SK-N-SH (cell line): ENCODE results near the gene SLC36A4. TPM values are rescaled to one million over a fixed set of nuclear protein-coding genes. Genes with fewer than 3 reads are reported as not detected.

Experiments used
- CTCF ChIA-PET: fragments of 300-600, 350-600 bp; formaldehyde crosslinking; extraction: SDS; loops from one replicate; lab custom pipeline; 2021; lab: Yijun Ruan, JAX
- POLR2A ChIA-PET: fragments of 350-600 bp; sonication (Branson Sonifier 250); formaldehyde crosslinking; extraction: SDS; loops from one replicate; lab custom pipeline; 2020; ENCODE audit warnings: antibody characterized with exemption, inconsistent platforms; lab: Yijun Ruan, JAX
- DNase-seq: peaks from one replicate; pipeline ENCODE4 v3.0.0; 2012
- H2AFZ ChIP-seq: fragments of 200-600 bp; sonication (generic); 2 replicates; pipeline ENCODE4 v1.8.1; 2016; ENCODE audit warnings: antibody characterized with exemption, mild to moderate bottlenecking, low read depth
- H3F3A ChIP-seq: fragments of 200-600 bp; sonication (generic); replicated peaks from 2 replicates; pipeline ENCODE3; 2016; ENCODE audit warnings: antibody characterized with exemption, mild to moderate bottlenecking; ENCODE audit not compliant: insufficient read depth
- H3K27ac ChIP-seq, 2 experiments: fragments of 200-500 bp in 1 of 2; fragments of 200-600 bp in 1 of 2; sonication (Bioruptor generic) in 1 of 2; sonication (generic), shearing (Covaris generic) in 1 of 2; 2 replicates each; pipeline versions ENCODE4 v1.5.1 to v1.6.1; 2014 to 2016; ENCODE audit warnings: low read depth in 2 of 2, inconsistent platforms in 1 of 2, low read length in 1 of 2, mild to moderate bottlenecking in 1 of 2, mixed read lengths in 1 of 2
- H3K27me3 ChIP-seq: fragments of 200-600 bp; sonication (generic), shearing (Covaris generic); 2 replicates; pipeline ENCODE4 v1.6.1; 2016; ENCODE audit warnings: mixed run types; ENCODE audit not compliant: insufficient read depth
- H3K36me3 ChIP-seq, 2 experiments: fragments of 200-500 bp in 1 of 2; fragments of 200-600 bp in 1 of 2; sonication (Bioruptor generic) in 1 of 2; sonication (generic) in 1 of 2; replicated peaks in 1 of 2; 2 replicates each; pipeline versions ENCODE3 to v1.5.1; 2014 to 2016; ENCODE audit warnings: low read length in 1 of 2, mild to moderate bottlenecking in 1 of 2; ENCODE audit not compliant: insufficient read depth in 2 of 2, control insufficient read depth in 1 of 2
- H3K4me1 ChIP-seq, 2 experiments: fragments of 200-500 bp in 1 of 2; fragments of 200-600 bp in 1 of 2; sonication (Bioruptor generic) in 1 of 2; sonication (generic), shearing (Covaris generic) in 1 of 2; 2 replicates each; pipeline versions ENCODE4 v1.5.1 to v1.6.1; 2014 to 2016; ENCODE audit warnings: low read depth in 1 of 2, low read length in 1 of 2, mixed run types in 1 of 2; ENCODE audit not compliant: insufficient read depth in 2 of 2, control insufficient read depth in 1 of 2
- H3K4me2 ChIP-seq: fragments of 200-600 bp; sonication (generic), shearing (Covaris generic); 2 replicates; pipeline ENCODE4 v1.6.1; 2017; ENCODE audit warnings: mixed run types
- H3K4me3 ChIP-seq, 2 experiments: fragments of 200-500 bp in 1 of 2; fragments of 200-600 bp in 1 of 2; sonication (Bioruptor generic) in 1 of 2; sonication (generic), shearing (Covaris generic) in 1 of 2; 2 replicates each; pipeline versions ENCODE4 v1.5.1 to v1.8.1; 2014 to 2016; ENCODE audit warnings: low read depth in 2 of 2, inconsistent platforms in 1 of 2, low read length in 1 of 2, mild to moderate bottlenecking in 1 of 2, mixed read lengths in 1 of 2, moderate library complexity in 1 of 2
- H3K79me2 ChIP-seq: fragments of 200-600 bp; sonication (generic); 2 replicates; pipeline ENCODE4 v1.8.1; 2017; ENCODE audit warnings: mild to moderate bottlenecking; ENCODE audit not compliant: insufficient read depth
- H3K9ac ChIP-seq: fragments of 200-600 bp; sonication (generic); 2 replicates; pipeline ENCODE4 v1.6.1; 2017; ENCODE audit warnings: mixed run types
- H3K9me2 ChIP-seq: fragments of 200-600 bp; sonication (generic); 2 replicates; pipeline ENCODE4 v1.6.1; 2017; ENCODE audit warnings: mixed run types
- H3K9me3 ChIP-seq: fragments of 200-600 bp; sonication (generic); 2 replicates; pipeline ENCODE4 v1.6.1; 2017; ENCODE audit warnings: mixed run types, mild to moderate bottlenecking, moderate library complexity
- H4K20me1 ChIP-seq: fragments of 200-600 bp; sonication (generic); 2 replicates; pipeline ENCODE4 v1.6.1; 2017; ENCODE audit warnings: mild to moderate bottlenecking, mixed run types; ENCODE audit not compliant: insufficient read depth
- ELF1 ChIP-seq: IDR thresholded peaks from 2 replicates; pipeline ENCODE4 v1.4.0; 2012
- EZH2phosphoT487 ChIP-seq: fragments of 200-600 bp; sonication (generic); IDR thresholded peaks from 2 replicates; pipeline ENCODE4 v1.6.1; 2017; ENCODE audit warnings: low read depth, mixed run types, mild to moderate bottlenecking, antibody characterized with exemption, moderate library complexity, borderline replicate concordance
- FOXM1 ChIP-seq: IDR thresholded peaks from 2 replicates; pipeline ENCODE4 v1.4.0; 2012; ENCODE audit warnings: low read depth, mild to moderate bottlenecking
- GABPA ChIP-seq: IDR thresholded peaks from 2 replicates; pipeline ENCODE4 v1.4.0; 2012; ENCODE audit warnings: low read depth, mild to moderate bottlenecking
- MEF2A ChIP-seq: IDR thresholded peaks from 2 replicates; pipeline ENCODE4 v1.4.0; 2012; ENCODE audit warnings: low read depth, borderline replicate concordance
- NRF1 ChIP-seq: IDR thresholded peaks from 2 replicates; pipeline ENCODE4 v1.6.1; 2012; ENCODE audit warnings: low read depth, mild to moderate bottlenecking, low read length
- RCOR1 ChIP-seq: fragments of 150-350 bp; IDR thresholded peaks from 2 replicates; pipeline ENCODE4 v1.6.1; 2017; ENCODE audit warnings: antibody characterized with exemption, low read length
- RFX5 ChIP-seq: IDR thresholded peaks from 2 replicates; pipeline ENCODE4 v1.6.1; 2012; ENCODE audit warnings: mild to moderate bottlenecking, improper control_type of control experiment, low read length
- RXRA ChIP-seq: IDR thresholded peaks from 2 replicates; pipeline ENCODE4 v1.4.0; 2012; ENCODE audit warnings: low read depth, mild to moderate bottlenecking, borderline replicate concordance
- SMC3 ChIP-seq: IDR thresholded peaks from 2 replicates; pipeline ENCODE4 v1.6.1; 2012; ENCODE audit warnings: low read depth, low read length, improper control_type of control experiment
- TAF1 ChIP-seq: IDR thresholded peaks from 2 replicates; pipeline ENCODE4 v1.6.1; 2012; ENCODE audit warnings: low read depth, mild to moderate bottlenecking, low read length, moderate library complexity, borderline replicate concordance
- TEAD4 ChIP-seq: IDR thresholded peaks from 2 replicates; pipeline ENCODE4 v1.4.0; 2012; ENCODE audit warnings: mild to moderate bottlenecking, borderline replicate concordance; ENCODE audit not compliant: insufficient read depth
- WGBS: methylation state at CpG from one replicate; pipeline ENCODE4 v1.1.6; 2017; ENCODE audit warnings: low lambda C conversion rate; 5-methylcytosine and 5-hydroxymethylcytosine counted together
- polyA plus RNA-seq, 3 experiments: library from polyadenylated mRNA; depleted of rRNA; stranded (reverse); fragments of >200 nt; gene quantifications; 2 replicates each; pipeline ENCODE4 v1.2.3, GENCODE V29; 2012
- TF ChIP-seq, protein P1 (sequence below): IDR thresholded peaks from 2 replicates; pipeline ENCODE4; 2012
- TF ChIP-seq, protein P2 (sequence below): fragments of 150-350 bp; IDR thresholded peaks from 2 replicates; pipeline ENCODE4 v1.6.1; 2017; ENCODE audit warnings: antibody characterized with exemption, low read length, low read depth, borderline replicate concordance
- TF ChIP-seq, protein P3 (sequence below): IDR thresholded peaks from 2 replicates; pipeline ENCODE4 v1.6.1; 2012; ENCODE audit warnings: mild to moderate bottlenecking, low read depth, low read length, moderate library complexity
- TF ChIP-seq, protein P4 (sequence below): IDR thresholded peaks from 2 replicates; pipeline ENCODE4 v1.4.0; 2012; ENCODE audit warnings: low read depth, borderline replicate concordance

Gene SLC36A4
- polyA plus RNA-seq, 1 of the 3 experiments (the other 2 are of a cell fraction) = 9.7 TPM

DNA sequence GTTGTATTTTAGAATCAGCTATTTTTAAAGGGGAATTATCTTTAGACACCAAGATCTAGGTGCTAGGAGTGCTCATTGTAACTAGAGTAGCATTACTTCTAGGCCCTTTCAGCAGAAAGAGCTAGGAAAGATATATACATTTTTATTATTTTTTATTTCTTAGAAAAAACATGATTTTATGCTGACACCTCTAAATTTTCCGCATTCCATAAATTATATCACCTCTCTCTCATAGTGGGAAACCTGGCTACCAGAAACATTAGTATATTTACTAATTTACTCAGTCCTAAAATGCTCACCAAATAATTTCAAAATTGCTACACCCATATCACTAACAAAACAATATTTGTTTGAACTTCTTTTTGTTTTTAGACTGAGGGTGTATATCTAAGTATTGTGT lies 32.1 kb upstream of the SLC36A4 start:
- Histone ChIP-seq H3K4me1 (no peaks in the 10 kb centered on the region), H2AFZ (no peak overlapping the region), H3K4me2 (no peak overlapping the region), H3F3A (no peaks in the 10 kb centered on the region), H3K4me3 (no peak overlapping the region), H3K9me3 (no peaks in the 10 kb centered on the region), H3K27me3 (no peaks in the 10 kb centered on the region; the same call in 1 of the 2 replicates), H3K27ac (no peak overlapping the region), H3K79me2 (no peaks in the 10 kb centered on the region), H3K9me2 (no peaks in the 10 kb centered on the region), H3K9ac (no peak overlapping the region), H3K36me3 (no peaks in the 10 kb centered on the region), H4K20me1 (no peaks in the 10 kb centered on the region)
- 75% methylated on average over 1 of the region's 1 CpG for WGBS
- no peak for TF ChIP-seq TEAD4
- TF ChIP-seq, protein P1, sequence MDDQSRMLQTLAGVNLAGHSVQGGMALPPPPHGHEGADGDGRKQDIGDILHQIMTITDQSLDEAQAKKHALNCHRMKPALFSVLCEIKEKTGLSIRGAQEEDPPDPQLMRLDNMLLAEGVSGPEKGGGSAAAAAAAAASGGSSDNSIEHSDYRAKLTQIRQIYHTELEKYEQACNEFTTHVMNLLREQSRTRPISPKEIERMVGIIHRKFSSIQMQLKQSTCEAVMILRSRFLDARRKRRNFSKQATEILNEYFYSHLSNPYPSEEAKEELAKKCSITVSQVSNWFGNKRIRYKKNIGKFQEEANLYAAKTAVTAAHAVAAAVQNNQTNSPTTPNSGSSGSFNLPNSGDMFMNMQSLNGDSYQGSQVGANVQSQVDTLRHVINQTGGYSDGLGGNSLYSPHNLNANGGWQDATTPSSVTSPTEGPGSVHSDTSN = no peak
- TF ChIP-seq GABPA = no peak
- TF ChIP-seq NRF1 = no peak
- TF ChIP-seq ELF1 = no peak
- TF ChIP-seq, protein P2, sequence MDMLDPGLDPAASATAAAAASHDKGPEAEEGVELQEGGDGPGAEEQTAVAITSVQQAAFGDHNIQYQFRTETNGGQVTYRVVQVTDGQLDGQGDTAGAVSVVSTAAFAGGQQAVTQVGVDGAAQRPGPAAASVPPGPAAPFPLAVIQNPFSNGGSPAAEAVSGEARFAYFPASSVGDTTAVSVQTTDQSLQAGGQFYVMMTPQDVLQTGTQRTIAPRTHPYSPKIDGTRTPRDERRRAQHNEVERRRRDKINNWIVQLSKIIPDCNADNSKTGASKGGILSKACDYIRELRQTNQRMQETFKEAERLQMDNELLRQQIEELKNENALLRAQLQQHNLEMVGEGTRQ = no peak
- no peak for TF ChIP-seq MEF2A
- TF ChIP-seq RFX5 = no peak
- no peak for TF ChIP-seq RXRA
- TF ChIP-seq, protein P3, sequence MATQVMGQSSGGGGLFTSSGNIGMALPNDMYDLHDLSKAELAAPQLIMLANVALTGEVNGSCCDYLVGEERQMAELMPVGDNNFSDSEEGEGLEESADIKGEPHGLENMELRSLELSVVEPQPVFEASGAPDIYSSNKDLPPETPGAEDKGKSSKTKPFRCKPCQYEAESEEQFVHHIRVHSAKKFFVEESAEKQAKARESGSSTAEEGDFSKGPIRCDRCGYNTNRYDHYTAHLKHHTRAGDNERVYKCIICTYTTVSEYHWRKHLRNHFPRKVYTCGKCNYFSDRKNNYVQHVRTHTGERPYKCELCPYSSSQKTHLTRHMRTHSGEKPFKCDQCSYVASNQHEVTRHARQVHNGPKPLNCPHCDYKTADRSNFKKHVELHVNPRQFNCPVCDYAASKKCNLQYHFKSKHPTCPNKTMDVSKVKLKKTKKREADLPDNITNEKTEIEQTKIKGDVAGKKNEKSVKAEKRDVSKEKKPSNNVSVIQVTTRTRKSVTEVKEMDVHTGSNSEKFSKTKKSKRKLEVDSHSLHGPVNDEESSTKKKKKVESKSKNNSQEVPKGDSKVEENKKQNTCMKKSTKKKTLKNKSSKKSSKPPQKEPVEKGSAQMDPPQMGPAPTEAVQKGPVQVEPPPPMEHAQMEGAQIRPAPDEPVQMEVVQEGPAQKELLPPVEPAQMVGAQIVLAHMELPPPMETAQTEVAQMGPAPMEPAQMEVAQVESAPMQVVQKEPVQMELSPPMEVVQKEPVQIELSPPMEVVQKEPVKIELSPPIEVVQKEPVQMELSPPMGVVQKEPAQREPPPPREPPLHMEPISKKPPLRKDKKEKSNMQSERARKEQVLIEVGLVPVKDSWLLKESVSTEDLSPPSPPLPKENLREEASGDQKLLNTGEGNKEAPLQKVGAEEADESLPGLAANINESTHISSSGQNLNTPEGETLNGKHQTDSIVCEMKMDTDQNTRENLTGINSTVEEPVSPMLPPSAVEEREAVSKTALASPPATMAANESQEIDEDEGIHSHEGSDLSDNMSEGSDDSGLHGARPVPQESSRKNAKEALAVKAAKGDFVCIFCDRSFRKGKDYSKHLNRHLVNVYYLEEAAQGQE = no peak
- TF ChIP-seq TAF1 = no peak
- TF ChIP-seq EZH2phosphoT487 = no peak
- no peak for TF ChIP-seq SMC3
- TF ChIP-seq FOXM1 = no peak
- no peak for TF ChIP-seq RCOR1
- TF ChIP-seq, protein P4, sequence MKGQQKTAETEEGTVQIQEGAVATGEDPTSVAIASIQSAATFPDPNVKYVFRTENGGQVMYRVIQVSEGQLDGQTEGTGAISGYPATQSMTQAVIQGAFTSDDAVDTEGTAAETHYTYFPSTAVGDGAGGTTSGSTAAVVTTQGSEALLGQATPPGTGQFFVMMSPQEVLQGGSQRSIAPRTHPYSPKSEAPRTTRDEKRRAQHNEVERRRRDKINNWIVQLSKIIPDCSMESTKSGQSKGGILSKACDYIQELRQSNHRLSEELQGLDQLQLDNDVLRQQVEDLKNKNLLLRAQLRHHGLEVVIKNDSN = no peak
- ChIA-PET CTCF (interaction anchor here (3.5 kb wide), 1 partner anchor 288 kb away, joined by 17 read pairs; no protein-coding TSS in a partner anchor), POLR2A (no interaction called here)
- DNase-seq = no peak
